PC-9 (cell line): Measurements from ENCODE around the gene TLR6.

Source experiments
- EZH2 ChIP-seq: fragments of 200-600 bp; sonication (generic); IDR thresholded peaks from 2 replicates; pipeline ENCODE4 v1.8.0; 2017; ENCODE audit warnings: antibody characterized with exemption, low read depth
- TF ChIP-seq, protein P1 (sequence below): fragments of 200-600 bp; sonication (generic); conservative IDR thresholded peaks from 2 replicates; pipeline ENCODE4 v1.6.1; 2017; ENCODE audit warnings: mixed run types, antibody characterized with exemption, mild to moderate bottlenecking, moderate library complexity

GRCh38 chr4:38784141-38784540 lies 72.5 kb downstream of the TLR6 start:
- TF ChIP-seq, protein P1, sequence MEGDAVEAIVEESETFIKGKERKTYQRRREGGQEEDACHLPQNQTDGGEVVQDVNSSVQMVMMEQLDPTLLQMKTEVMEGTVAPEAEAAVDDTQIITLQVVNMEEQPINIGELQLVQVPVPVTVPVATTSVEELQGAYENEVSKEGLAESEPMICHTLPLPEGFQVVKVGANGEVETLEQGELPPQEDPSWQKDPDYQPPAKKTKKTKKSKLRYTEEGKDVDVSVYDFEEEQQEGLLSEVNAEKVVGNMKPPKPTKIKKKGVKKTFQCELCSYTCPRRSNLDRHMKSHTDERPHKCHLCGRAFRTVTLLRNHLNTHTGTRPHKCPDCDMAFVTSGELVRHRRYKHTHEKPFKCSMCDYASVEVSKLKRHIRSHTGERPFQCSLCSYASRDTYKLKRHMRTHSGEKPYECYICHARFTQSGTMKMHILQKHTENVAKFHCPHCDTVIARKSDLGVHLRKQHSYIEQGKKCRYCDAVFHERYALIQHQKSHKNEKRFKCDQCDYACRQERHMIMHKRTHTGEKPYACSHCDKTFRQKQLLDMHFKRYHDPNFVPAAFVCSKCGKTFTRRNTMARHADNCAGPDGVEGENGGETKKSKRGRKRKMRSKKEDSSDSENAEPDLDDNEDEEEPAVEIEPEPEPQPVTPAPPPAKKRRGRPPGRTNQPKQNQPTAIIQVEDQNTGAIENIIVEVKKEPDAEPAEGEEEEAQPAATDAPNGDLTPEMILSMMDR, result no peak
- TF ChIP-seq EZH2, result no peak
